Measurements from ENCODE around the gene PSMD9.

The PSMD9 gene

GRCh38 chr12:121939186-121939585 is 50.6 kb downstream of the PSMD9 start:
- WGBS, 2 experiments (ENCODE audit: insufficient coverage in 2 of 2), result 90 to 94% methylated on average over 6 of the region's 7 CpGs
- peaks cover 3% of the 10 kb centered on the region for H3K9me3 ChIP-seq (ENCODE audit: control insufficient read depth, low read length)
- H3K36me3 ChIP-seq (ENCODE audit: control insufficient read depth, insufficient read depth, low read length), result peaks cover 10% of the 10 kb centered on the region
- H3K4me3 ChIP-seq (ENCODE audit: extremely low read depth, insufficient read depth, low read length, poor library complexity, severe bottlenecking), result no peak overlapping the region
- H3K4me1 ChIP-seq (ENCODE audit: control insufficient read depth, insufficient read depth, low read length, poor library complexity, severe bottlenecking), result peaks cover 6% of the 10 kb centered on the region
- no peak overlapping the region for H3K27ac ChIP-seq (ENCODE audit: low read depth, low read length, severe bottlenecking)

GRCh38 chr12:121939992-121940766 is 51.6 kb downstream of the PSMD9 start:
- Histone ChIP-seq H3K4me3 (ENCODE audit: extremely low read depth, insufficient read depth, low read length, poor library complexity, severe bottlenecking) (no peak overlapping the region), H3K36me3 (ENCODE audit: control insufficient read depth, insufficient read depth, low read length) (peaks cover 5% of the 10 kb centered on the region), H3K4me1 (ENCODE audit: control insufficient read depth, insufficient read depth, low read length, poor library complexity, severe bottlenecking) (peaks cover 4% of the 10 kb centered on the region), H3K27ac (ENCODE audit: low read depth, low read length, severe bottlenecking) (no peak overlapping the region), H3K9me3 (ENCODE audit: control insufficient read depth, low read length) (peaks cover 3% of the 10 kb centered on the region)
- WGBS, 2 experiments (ENCODE audit: insufficient coverage in 2 of 2), result 90 to 100% methylated on average over 2 to 3 of the region's 4 CpGs

GRCh38 chr12:121942145-121942718 is 53.6 kb downstream of the PSMD9 start:
- no peaks in the 10 kb centered on the region for H3K36me3 ChIP-seq (ENCODE audit: control insufficient read depth, insufficient read depth, low read length)
- peaks cover 3% of the 10 kb centered on the region for H3K9me3 ChIP-seq (ENCODE audit: control insufficient read depth, low read length)
- H3K27ac ChIP-seq (ENCODE audit: low read depth, low read length, severe bottlenecking), result no peak overlapping the region
- H3K4me3 ChIP-seq (ENCODE audit: extremely low read depth, insufficient read depth, low read length, poor library complexity, severe bottlenecking), result no peak overlapping the region
- peaks cover 4% of the 10 kb centered on the region for H3K4me1 ChIP-seq (ENCODE audit: control insufficient read depth, insufficient read depth, low read length, poor library complexity, severe bottlenecking)
- WGBS, 2 experiments (ENCODE audit: insufficient coverage in 2 of 2), result 93 to 97% methylated on average over 14 to 15 of the region's 15 CpGs

GRCh38 chr12:121943926-121944325 is 55.3 kb downstream of the PSMD9 start:
- Histone ChIP-seq H3K36me3 (ENCODE audit: control insufficient read depth, insufficient read depth, low read length) (no peaks in the 10 kb centered on the region), H3K27ac (ENCODE audit: low read depth, low read length, severe bottlenecking) (no peak overlapping the region), H3K4me1 (ENCODE audit: control insufficient read depth, insufficient read depth, low read length, poor library complexity, severe bottlenecking) (peaks cover 4% of the 10 kb centered on the region), H3K9me3 (ENCODE audit: control insufficient read depth, low read length) (no peaks in the 10 kb centered on the region), H3K4me3 (ENCODE audit: extremely low read depth, insufficient read depth, low read length, poor library complexity, severe bottlenecking) (no peak overlapping the region)

GRCh38 chr12:121946313-121947025 is 57.9 kb downstream of the PSMD9 start:
- WGBS, 2 experiments (ENCODE audit: insufficient coverage in 2 of 2), result 75 to 100% methylated on average over 1 of the region's 2 CpGs

GRCh38 chr12:121947981-121948380 is 59.4 kb downstream of the PSMD9 start:
- no peak overlapping the region for H3K27ac ChIP-seq (ENCODE audit: low read depth, low read length, severe bottlenecking)
- H3K4me1 ChIP-seq (ENCODE audit: control insufficient read depth, insufficient read depth, low read length, poor library complexity, severe bottlenecking), result peaks cover 6% of the 10 kb centered on the region
- WGBS, 2 experiments (ENCODE audit: insufficient coverage in 2 of 2), result 100% methylated on average over 1 of the region's 2 CpGs; no CpG with 5 or more reads in 1 of the 2 experiments
- no peak overlapping the region for H3K4me3 ChIP-seq (ENCODE audit: extremely low read depth, insufficient read depth, low read length, poor library complexity, severe bottlenecking)
- no peaks in the 10 kb centered on the region for H3K9me3 ChIP-seq (ENCODE audit: control insufficient read depth, low read length)
- H3K36me3 ChIP-seq (ENCODE audit: control insufficient read depth, insufficient read depth, low read length), result no peaks in the 10 kb centered on the region

More at GRCh38 chr12:121946313-121947025, 57.9 kb downstream of the PSMD9 start:
- H3K27ac ChIP-seq (ENCODE audit: low read depth, low read length, severe bottlenecking), result no peak overlapping the region
- no peaks in the 10 kb centered on the region for H3K36me3 ChIP-seq (ENCODE audit: control insufficient read depth, insufficient read depth, low read length)
- H3K4me3 ChIP-seq (ENCODE audit: extremely low read depth, insufficient read depth, low read length, poor library complexity, severe bottlenecking), result no peak overlapping the region
- H3K4me1 ChIP-seq (ENCODE audit: control insufficient read depth, insufficient read depth, low read length, poor library complexity, severe bottlenecking), result peaks cover 6% of the 10 kb centered on the region
- no peaks in the 10 kb centered on the region for H3K9me3 ChIP-seq (ENCODE audit: control insufficient read depth, low read length)

GRCh38 chr12:121949648-121950397 is 61.2 kb downstream of the PSMD9 start:
- 91 to 100% methylated on average over 1 to 3 of the region's 4 CpGs for WGBS, 2 experiments (ENCODE audit: insufficient coverage in 2 of 2)
- H3K4me1 ChIP-seq (ENCODE audit: control insufficient read depth, insufficient read depth, low read length, poor library complexity, severe bottlenecking), result peaks cover 6% of the 10 kb centered on the region
- H3K4me3 ChIP-seq (ENCODE audit: extremely low read depth, insufficient read depth, low read length, poor library complexity, severe bottlenecking), result no peak overlapping the region
- H3K9me3 ChIP-seq (ENCODE audit: control insufficient read depth, low read length), result no peaks in the 10 kb centered on the region
- H3K27ac ChIP-seq (ENCODE audit: low read depth, low read length, severe bottlenecking), result peak overlapping the region; percentile 53
- H3K36me3 ChIP-seq (ENCODE audit: control insufficient read depth, insufficient read depth, low read length), result no peaks in the 10 kb centered on the region

GRCh38 chr12:121953117-121953692 is 64.6 kb downstream of the PSMD9 start:
- H3K27ac ChIP-seq (ENCODE audit: low read depth, low read length, severe bottlenecking), result no peak overlapping the region
- peaks cover 6% of the 10 kb centered on the region for H3K4me1 ChIP-seq (ENCODE audit: control insufficient read depth, insufficient read depth, low read length, poor library complexity, severe bottlenecking)
- no peaks in the 10 kb centered on the region for H3K9me3 ChIP-seq (ENCODE audit: control insufficient read depth, low read length)
- 83 to 89% methylated on average over 1 to 2 of the region's 4 CpGs for WGBS, 2 experiments (ENCODE audit: insufficient coverage in 2 of 2)
- no peaks in the 10 kb centered on the region for H3K36me3 ChIP-seq (ENCODE audit: control insufficient read depth, insufficient read depth, low read length)
- no peak overlapping the region for H3K4me3 ChIP-seq (ENCODE audit: extremely low read depth, insufficient read depth, low read length, poor library complexity, severe bottlenecking)

GRCh38 chr12:121953695-121954094 is 65.1 kb downstream of the PSMD9 start:
- 100% methylated on average over 1 of the region's 3 CpGs; no CpG with 5 or more reads in 1 of the 2 experiments for WGBS, 2 experiments (ENCODE audit: insufficient coverage in 2 of 2)
- Histone ChIP-seq H3K27ac (ENCODE audit: low read depth, low read length, severe bottlenecking) (no peak overlapping the region), H3K4me1 (ENCODE audit: control insufficient read depth, insufficient read depth, low read length, poor library complexity, severe bottlenecking) (peaks cover 6% of the 10 kb centered on the region), H3K4me3 (ENCODE audit: extremely low read depth, insufficient read depth, low read length, poor library complexity, severe bottlenecking) (no peak overlapping the region), H3K36me3 (ENCODE audit: control insufficient read depth, insufficient read depth, low read length) (no peaks in the 10 kb centered on the region), H3K9me3 (ENCODE audit: control insufficient read depth, low read length) (no peaks in the 10 kb centered on the region)

Measured in mesodermal cell (in vitro differentiated cells).